Memory B cell (primary cell): ENCODE data around the gene CD63.

Experiments used
- ATAC-seq: fragments of 150-1000 bp; cut with Tn5 transposase; 2 replicates; pipeline ENCODE4 v1.10.0; 2021; ENCODE audit warnings: low read depth, mild to moderate bottlenecking, moderate library complexity
- DNase-seq, 2 donors: peaks; one replicate each; pipeline ENCODE4 v3.0.0; 2022; ENCODE audit warnings: low spot score in 2 of 2
- H3K27ac Mint-ChIP-seq: one replicate; pipeline ENCODE4 v1.8.0; 2022; ENCODE audit warnings: mild to moderate bottlenecking, moderate library complexity, mixed read lengths
- H3K27me3 Mint-ChIP-seq: one replicate; pipeline ENCODE4 v1.8.0; 2022; ENCODE audit warnings: mixed read lengths
- H3K36me3 Mint-ChIP-seq: one replicate; pipeline ENCODE4 v1.8.0; 2022; ENCODE audit warnings: mild to moderate bottlenecking, mixed read lengths
- H3K4me1 Mint-ChIP-seq: one replicate; pipeline ENCODE4 v1.8.0; 2022; ENCODE audit warnings: mixed read lengths
- H3K4me3 Mint-ChIP-seq: one replicate; pipeline ENCODE4 v1.8.0; 2022; ENCODE audit warnings: mild to moderate bottlenecking, moderate library complexity, mixed read lengths
- H3K9me3 Mint-ChIP-seq: one replicate; pipeline ENCODE4 v1.8.0; 2022; ENCODE audit warnings: mixed read lengths

CD63 gene

DNA sequence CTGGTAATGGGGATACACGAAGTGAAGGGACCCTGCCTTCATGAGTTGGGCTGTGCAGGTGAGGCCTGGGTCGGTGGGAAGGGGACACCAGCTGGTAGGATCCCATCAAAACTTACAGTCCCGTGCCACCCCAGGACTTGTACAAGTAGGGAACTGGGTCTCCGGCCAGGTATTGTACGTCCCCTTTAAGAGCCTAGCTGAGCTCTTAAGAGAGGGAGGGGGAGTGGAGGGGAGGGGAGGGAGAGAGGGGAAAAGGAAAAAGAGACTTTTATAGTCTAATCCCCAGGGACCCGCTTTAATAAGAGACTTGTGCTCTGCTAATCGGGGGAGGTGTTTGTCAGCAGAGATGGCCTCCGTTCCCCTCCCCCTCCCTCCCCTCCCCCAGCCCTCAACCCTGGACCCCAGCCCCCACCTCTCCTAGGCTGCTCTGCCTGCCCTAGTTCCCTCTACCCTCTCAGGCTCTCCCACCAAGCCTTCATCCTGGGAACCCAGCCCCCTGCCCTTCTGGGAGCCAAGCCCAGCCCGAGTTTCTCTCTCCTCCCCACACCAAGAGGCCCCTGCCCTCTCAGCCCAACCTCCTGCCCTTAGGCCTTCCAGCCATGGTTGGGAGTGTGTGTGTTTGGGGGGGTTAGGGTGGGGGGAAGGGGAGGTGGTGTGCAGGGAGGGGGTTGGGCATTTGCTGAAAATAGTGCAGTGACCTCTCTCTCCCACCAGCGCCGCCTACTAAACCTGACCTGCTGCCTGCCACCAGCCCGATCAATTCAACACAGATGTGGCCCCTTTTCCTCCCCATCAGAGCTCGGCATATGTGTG is 16.8 kb upstream of the CD63 start:
- Mint-ChIP-seq H3K27ac (peak overlapping the region; percentile 8), H3K27me3 (peaks cover 2% of the 10 kb centered on the region), H3K4me1 (peaks cover 31% of the 10 kb centered on the region), H3K36me3 (peaks cover 2% of the 10 kb centered on the region), H3K4me3 (peak overlapping the region; percentile 88), H3K9me3 (no peaks in the 10 kb centered on the region)
- DNase-seq: no peak
- ATAC-seq: no peak

- H3K9me3 Mint-ChIP-seq: no peaks in the 10 kb centered on the region
- peaks cover 29% of the 10 kb centered on the region for H3K4me1 Mint-ChIP-seq
- H3K27ac Mint-ChIP-seq: no peak overlapping the region
- DNase-seq (no peak), ATAC-seq (no peak)
- H3K4me3 Mint-ChIP-seq: peak overlapping the region; percentile 88
- H3K36me3 Mint-ChIP-seq: peaks cover 2% of the 10 kb centered on the region
- peaks cover 2% of the 10 kb centered on the region for H3K27me3 Mint-ChIP-seq
These were observed 15.7 kb upstream of the CD63 start for GRCh38 chr12:55744340-55745030.

- H3K4me1 Mint-ChIP-seq: peaks cover 29% of the 10 kb centered on the region
- H3K27me3 Mint-ChIP-seq: peaks cover 2% of the 10 kb centered on the region
- ATAC-seq (peak; percentile 61), DNase-seq (peak in 1 of 2 donors; percentile 42)
- H3K36me3 Mint-ChIP-seq: no peaks in the 10 kb centered on the region
- H3K4me3 Mint-ChIP-seq: peak overlapping the region; percentile 88
- no peaks in the 10 kb centered on the region for H3K9me3 Mint-ChIP-seq
- no peak overlapping the region for H3K27ac Mint-ChIP-seq
These were observed 14.9 kb upstream of the CD63 start for GRCh38 chr12:55743406-55744339.

GRCh38 chr12:55742719-55743405 is 14.1 kb upstream of the CD63 start, which contains the start of gene GDF11:
Gene GDF11, plus strand, starts transcription at chr12:55743122. Its CDS starts 195 bp downstream, at chr12:55743317.
- Mint-ChIP-seq H3K9me3 (no peaks in the 10 kb centered on the region), H3K4me3 (peak within 1 kb of the TSS; percentile 88), H3K4me1 (peaks cover 32% of the 10 kb centered on the region), H3K27ac (peak within 1 kb of the TSS; percentile 76), H3K36me3 (no peaks in the 10 kb centered on the region), H3K27me3 (peaks cover 2% of the 10 kb centered on the region)
- DNase-seq (peak in 1 of 2 donors; percentile 37), ATAC-seq (peak; percentile 44)

DNA sequence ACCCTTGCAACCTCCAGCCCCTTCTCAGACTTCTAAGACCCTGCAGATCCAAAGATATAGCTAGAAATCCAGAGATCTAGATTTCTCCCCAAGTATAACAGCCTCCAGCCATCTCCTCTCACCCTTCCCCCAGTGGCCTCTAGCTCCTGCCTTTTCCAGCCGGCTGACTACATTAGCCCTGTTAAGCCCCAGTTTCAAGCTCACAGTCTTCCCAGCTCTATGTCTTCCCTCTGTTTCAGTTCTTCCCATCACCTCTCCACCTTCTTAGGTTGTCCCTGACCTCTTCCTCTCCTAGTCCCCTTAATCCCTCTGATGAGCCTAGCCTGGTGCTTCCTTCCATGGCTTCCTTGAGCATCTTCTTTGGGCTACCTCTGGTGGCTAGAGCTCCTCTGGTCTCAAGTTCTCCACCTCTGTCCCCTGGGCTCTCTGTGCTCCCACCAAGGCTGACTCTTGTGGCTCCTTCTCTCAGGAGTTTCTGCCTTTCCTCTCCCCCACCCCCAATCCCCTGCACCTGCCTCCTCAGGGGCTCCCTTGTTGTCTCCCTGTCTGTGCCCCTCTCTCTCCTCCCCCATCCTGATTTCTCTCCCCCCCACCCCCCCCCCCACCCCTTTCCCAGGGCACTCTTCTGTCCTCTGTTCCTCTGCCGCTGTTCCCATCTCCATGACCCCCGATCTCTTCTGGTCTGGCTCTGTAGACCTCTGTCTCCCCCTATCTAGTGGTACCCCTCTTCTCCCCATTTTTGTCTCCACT is 13.3 kb upstream of the CD63 start:
- DNase-seq: no peak
- H3K4me3 Mint-ChIP-seq: peak overlapping the region; percentile 87
- H3K9me3 Mint-ChIP-seq: no peaks in the 10 kb centered on the region
- no peaks in the 10 kb centered on the region for H3K36me3 Mint-ChIP-seq
- no peak for ATAC-seq
- H3K27ac Mint-ChIP-seq: peak overlapping the region; percentile 76
- H3K27me3 Mint-ChIP-seq: peaks cover 2% of the 10 kb centered on the region
- H3K4me1 Mint-ChIP-seq: peaks cover 33% of the 10 kb centered on the region

GRCh38 chr12:55739025-55739378 is 10.2 kb upstream of the CD63 start:
- H3K9me3 Mint-ChIP-seq: no peaks in the 10 kb centered on the region
- peak overlapping the region; percentile 87 for H3K27ac Mint-ChIP-seq
- ATAC-seq (no peak), DNase-seq (no peak)
- H3K27me3 Mint-ChIP-seq: peaks cover 2% of the 10 kb centered on the region
- H3K36me3 Mint-ChIP-seq: no peaks in the 10 kb centered on the region
- peak overlapping the region; percentile 92 for H3K4me3 Mint-ChIP-seq
- peaks cover 23% of the 10 kb centered on the region for H3K4me1 Mint-ChIP-seq

DNA sequence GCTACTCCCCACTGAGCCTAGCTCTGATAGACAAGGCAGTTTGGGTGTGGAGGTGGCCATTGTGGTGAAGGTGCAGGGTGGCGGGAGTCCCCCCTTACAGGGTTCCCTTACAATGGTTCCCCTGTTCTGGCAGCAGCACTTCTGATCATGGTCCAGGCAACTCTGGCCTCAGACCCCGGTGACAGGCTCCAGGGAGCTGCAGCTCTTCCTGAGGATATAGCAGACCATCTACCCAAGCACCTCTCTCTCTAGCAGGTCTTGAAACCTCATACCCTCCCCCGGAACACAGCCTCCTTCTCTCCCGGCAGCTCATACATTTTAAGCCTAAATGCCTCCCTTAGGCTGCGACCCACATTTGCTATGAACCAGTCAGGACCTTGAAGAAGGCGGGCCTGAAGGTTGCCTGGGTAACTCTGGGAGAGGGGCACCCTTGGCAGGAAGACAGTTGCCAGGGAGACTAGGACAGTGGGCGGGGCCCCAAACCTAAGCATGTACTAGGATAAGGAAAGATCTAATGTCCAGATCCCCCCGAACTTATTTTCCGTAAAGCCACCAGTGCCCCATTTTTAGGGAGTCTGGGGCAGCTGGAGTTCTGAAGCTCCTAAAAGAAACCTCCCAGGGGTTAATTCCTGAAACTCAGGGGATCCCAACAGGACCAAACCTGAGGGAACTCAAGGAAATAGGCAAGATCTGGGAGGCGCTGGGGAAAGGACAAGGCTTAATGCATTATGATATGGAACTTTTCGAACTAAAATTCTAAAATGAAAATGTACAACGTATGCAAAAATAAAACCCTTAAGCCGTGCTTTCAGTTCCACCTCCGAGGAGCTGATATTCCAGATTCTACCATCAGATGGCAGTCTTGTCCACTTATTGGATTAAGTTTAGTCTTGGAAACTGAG is 9.6 kb upstream of the CD63 start:
- Mint-ChIP-seq H3K36me3 (no peaks in the 10 kb centered on the region), H3K27ac (peak overlapping the region; percentile 87), H3K4me3 (peak overlapping the region; percentile 92), H3K4me1 (peaks cover 23% of the 10 kb centered on the region), H3K27me3 (peaks cover 2% of the 10 kb centered on the region), H3K9me3 (no peaks in the 10 kb centered on the region)
- ATAC-seq (peak; percentile 82), DNase-seq (peak; percentile 90)

GRCh38 chr12:55737581-55738122 is 8.8 kb upstream of the CD63 start:
- H3K4me1 Mint-ChIP-seq: peaks cover 20% of the 10 kb centered on the region
- no peak for ATAC-seq
- H3K36me3 Mint-ChIP-seq: no peaks in the 10 kb centered on the region
- no peak for DNase-seq
- H3K9me3 Mint-ChIP-seq: no peaks in the 10 kb centered on the region
- H3K27me3 Mint-ChIP-seq: peaks cover 2% of the 10 kb centered on the region
- H3K4me3 Mint-ChIP-seq: peak overlapping the region; percentile 92
- H3K27ac Mint-ChIP-seq: peak overlapping the region; percentile 87

- Mint-ChIP-seq H3K27me3 (no peaks in the 10 kb centered on the region), H3K27ac (peak overlapping the region; percentile 56), H3K4me3 (peak overlapping the region; percentile 67), H3K9me3 (no peaks in the 10 kb centered on the region), H3K4me1 (peaks cover 15% of the 10 kb centered on the region), H3K36me3 (no peaks in the 10 kb centered on the region)
- ATAC-seq (peak; percentile 41), DNase-seq (peak; percentile 44 to 57)
These were observed 8.2 kb upstream of the CD63 start for GRCh38 chr12:55736780-55737580.

- no peaks in the 10 kb centered on the region for H3K27me3 Mint-ChIP-seq
- H3K9me3 Mint-ChIP-seq: no peaks in the 10 kb centered on the region
- no peaks in the 10 kb centered on the region for H3K36me3 Mint-ChIP-seq
- H3K27ac Mint-ChIP-seq: no peak overlapping the region
- DNase-seq: no peak
- H3K4me3 Mint-ChIP-seq: no peak overlapping the region
- no peak for ATAC-seq
- H3K4me1 Mint-ChIP-seq: peaks cover 13% of the 10 kb centered on the region
These were observed 7.3 kb upstream of the CD63 start for GRCh38 chr12:55736076-55736475.

DNA sequence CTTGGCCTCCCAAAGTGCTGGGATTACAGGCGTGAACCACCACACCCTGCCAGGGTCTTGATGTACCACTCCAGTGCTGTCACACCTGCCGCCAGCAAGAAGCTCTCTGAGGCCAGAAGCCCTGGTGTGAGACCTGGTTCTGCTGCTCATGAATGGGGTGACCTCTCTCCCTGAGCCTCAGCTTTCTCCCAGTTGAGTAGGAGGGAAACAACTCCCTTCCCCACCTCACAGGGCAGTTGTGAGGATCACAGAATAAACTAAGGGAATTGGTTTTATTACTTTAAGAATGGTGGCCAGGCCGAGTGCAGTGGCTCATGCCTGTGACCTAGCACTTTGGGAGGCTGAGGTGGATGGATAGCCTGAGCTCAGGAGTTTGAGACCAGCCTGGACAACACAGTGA is 5.8 kb upstream of the CD63 start:
- no peak for ATAC-seq
- no peak for DNase-seq
- H3K9me3 Mint-ChIP-seq: no peaks in the 10 kb centered on the region
- H3K36me3 Mint-ChIP-seq: no peaks in the 10 kb centered on the region
- no peak overlapping the region for H3K4me3 Mint-ChIP-seq
- H3K27ac Mint-ChIP-seq: no peak overlapping the region
- peaks cover 23% of the 10 kb centered on the region for H3K4me1 Mint-ChIP-seq
- H3K27me3 Mint-ChIP-seq: no peaks in the 10 kb centered on the region
